CD4-positive, alpha-beta memory T cell (primary cell): ENCODE data around the gene PBLD. TPM values are rescaled to one million over a fixed set of nuclear protein-coding genes. Genes with fewer than 3 reads are reported as not detected.
"Not testable (repeated sequence)": the region's sequence is repeated elsewhere in the genome, so short reads cannot be mapped to it uniquely, and the experiment has no call there.

Source experiments
- CTCF ChIA-PET: fragments of 350-600 bp; sonication (Branson Sonifier 250); formaldehyde crosslinking; loops from one replicate; lab custom pipeline; 2021; ENCODE audit warnings: inconsistent platforms; ENCODE audit not compliant: partially characterized antibody; lab: Charles Lee
- POLR2A ChIA-PET: fragments of 350-600 bp; sonication (Branson Sonifier 250); formaldehyde crosslinking; loops from one replicate; lab custom pipeline; 2021; ENCODE audit not compliant: partially characterized antibody; lab: Charles Lee
- DNase-seq, 5 donors: peaks; one replicate each; pipeline versions ENCODE4 v3.0.0 to v3.0.0-alpha.2; 2020 to 2022; ENCODE audit warnings: mixed read lengths in 1 of 5
- H3K27ac ChIP-seq: one replicate; pipeline ENCODE4 v1.7.0; 2013; ENCODE audit warnings: low read depth, low read length
- H3K27me3 ChIP-seq: 2 replicates; pipeline ENCODE4 v1.7.0; 2013; ENCODE audit warnings: mild to moderate bottlenecking, low read length, moderate library complexity; ENCODE audit not compliant: insufficient read depth
- H3K36me3 ChIP-seq: 2 replicates; pipeline ENCODE4 v1.7.0; 2013; ENCODE audit warnings: mild to moderate bottlenecking, low read length, moderate library complexity; ENCODE audit not compliant: insufficient read depth
- H3K4me1 ChIP-seq: 2 replicates; pipeline ENCODE4 v1.7.0; 2013; ENCODE audit warnings: mild to moderate bottlenecking, low read length, moderate library complexity; ENCODE audit not compliant: insufficient read depth
- H3K4me3 ChIP-seq, 2 donors: one replicate each; pipeline ENCODE4 v1.7.0; 2013; ENCODE audit warnings: low read length in 2 of 2, mild to moderate bottlenecking in 1 of 2
- H3K9me3 ChIP-seq, 2 donors: one replicate each; pipeline ENCODE4 v1.7.0; 2013; ENCODE audit warnings: low read length in 2 of 2, control low read depth in 1 of 2; ENCODE audit not compliant: control insufficient read depth in 1 of 2
- H3K27ac Mint-ChIP-seq, 7 donors: one replicate each; pipeline ENCODE4 v1.8.0; 2020 to 2021; ENCODE audit warnings: mixed read lengths in 7 of 7, mild to moderate bottlenecking in 6 of 7, inconsistent platforms in 3 of 7, moderate library complexity in 3 of 7
- H3K27me3 Mint-ChIP-seq, 2 donors: one replicate each; pipeline ENCODE4 v1.8.0; 2020 to 2021; ENCODE audit warnings: mixed read lengths in 2 of 2
- H3K36me3 Mint-ChIP-seq, 2 donors: one replicate each; pipeline ENCODE4 v1.8.0; 2020 to 2021; ENCODE audit warnings: mixed read lengths in 2 of 2, inconsistent platforms in 1 of 2, mild to moderate bottlenecking in 1 of 2
- H3K4me1 Mint-ChIP-seq, 4 donors: one replicate each; pipeline ENCODE4 v1.8.0; 2020 to 2021; ENCODE audit warnings: mixed read lengths in 4 of 4, mild to moderate bottlenecking in 1 of 4
- H3K4me3 Mint-ChIP-seq, 8 donors: one replicate each; pipeline ENCODE4 v1.8.0; 2020 to 2021; ENCODE audit warnings: mixed read lengths in 8 of 8, mild to moderate bottlenecking in 7 of 8, moderate library complexity in 6 of 8, inconsistent platforms in 3 of 8
- H3K9me3 Mint-ChIP-seq, 8 donors: one replicate each; pipeline ENCODE4 v1.8.0; 2020 to 2021; ENCODE audit warnings: mixed read lengths in 8 of 8, mild to moderate bottlenecking in 5 of 8, inconsistent platforms in 3 of 8, moderate library complexity in 1 of 8
- intact Hi-C: fragments of 100-400 bp; cut with micrococcal nuclease; formaldehyde crosslinking; loops from one replicate; pipeline ENCODE4 v1.15.1; 2023
- polyA plus RNA-seq, 2 donors: library from polyadenylated mRNA; unstranded; fragments of 300-500 nt; fragmentation: Illumina TruSeq; gene quantifications; one replicate each; pipeline ENCODE4 v1.2.3, GENCODE V29; 2021
- total RNA-seq, 2 experiments: library from RNA; stranded (reverse); gene quantifications; one replicate each; pipeline ENCODE4 v1.2.3, GENCODE V29; 2021

The PBLD gene
- total and polyA plus RNA-seq, 4 experiments from 2014 or later = 1.0 to 3.0 (median 2.3) TPM

GRCh38 chr10:68246397-68246796 lies 86.3 kb downstream of the PBLD start:
- POLR2A ChIA-PET, H3K27me3 Mint-ChIP-seq, H3K27me3 ChIP-seq, H3K36me3 ChIP-seq, H3K4me3 ChIP-seq, H3K4me1 Mint-ChIP-seq, H3K27ac Mint-ChIP-seq, H3K4me1 ChIP-seq, H3K27ac ChIP-seq, intact Hi-C loops, DNase-seq, H3K9me3 Mint-ChIP-seq, H3K36me3 Mint-ChIP-seq, H3K9me3 ChIP-seq, H3K4me3 Mint-ChIP-seq: not testable (repeated sequence)
- CTCF ChIA-PET = interaction anchor here (1.5 kb wide), 1 partner anchor 34 kb away, joined by 4 read pairs; no protein-coding TSS in a partner anchor

DNA sequence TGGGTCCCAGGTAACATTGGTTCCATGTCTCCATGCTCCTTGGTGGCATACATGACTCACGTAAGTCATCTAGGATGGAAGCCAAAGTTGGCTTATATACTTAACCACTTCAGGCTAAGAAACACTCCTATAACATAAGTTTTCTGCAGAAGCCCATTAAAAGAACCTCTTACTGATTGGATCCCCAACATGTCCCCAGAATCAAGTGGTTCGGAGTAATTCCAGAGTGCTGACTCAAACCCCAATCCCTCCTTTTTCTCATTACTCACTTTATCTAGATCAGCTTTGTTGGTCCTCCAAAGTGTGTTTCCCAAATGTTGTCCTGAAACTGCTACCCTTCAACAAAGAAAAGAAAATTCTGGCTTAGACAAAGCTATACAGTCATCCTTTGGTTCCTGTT lies 90.7 kb downstream of the PBLD start:
- no peak overlapping the region for H3K4me3 Mint-ChIP-seq
- intact Hi-C loops = no loop called here
- H3K36me3 ChIP-seq = no peaks in the 10 kb centered on the region
- H3K36me3 Mint-ChIP-seq = no peaks in the 10 kb centered on the region
- POLR2A ChIA-PET = no interaction called here
- H3K9me3 ChIP-seq = no peaks in the 10 kb centered on the region
- H3K4me1 Mint-ChIP-seq = no peaks in the 10 kb centered on the region
- H3K4me1 ChIP-seq = no peaks in the 10 kb centered on the region
- no peak overlapping the region for H3K27ac Mint-ChIP-seq
- H3K9me3 Mint-ChIP-seq = peaks cover 0 to 1% (median 0%) of the 10 kb centered on the region in 8 donors
- no peak for DNase-seq
- H3K27ac ChIP-seq = no peak overlapping the region
- CTCF ChIA-PET = interaction anchor here (0.6 kb wide), 1 partner anchor 109 kb away, joined by 3 read pairs; no protein-coding TSS in a partner anchor
- no peak overlapping the region for H3K4me3 ChIP-seq
- H3K27me3 Mint-ChIP-seq = no peaks in the 10 kb centered on the region
- no peaks in the 10 kb centered on the region for H3K27me3 ChIP-seq

DNA sequence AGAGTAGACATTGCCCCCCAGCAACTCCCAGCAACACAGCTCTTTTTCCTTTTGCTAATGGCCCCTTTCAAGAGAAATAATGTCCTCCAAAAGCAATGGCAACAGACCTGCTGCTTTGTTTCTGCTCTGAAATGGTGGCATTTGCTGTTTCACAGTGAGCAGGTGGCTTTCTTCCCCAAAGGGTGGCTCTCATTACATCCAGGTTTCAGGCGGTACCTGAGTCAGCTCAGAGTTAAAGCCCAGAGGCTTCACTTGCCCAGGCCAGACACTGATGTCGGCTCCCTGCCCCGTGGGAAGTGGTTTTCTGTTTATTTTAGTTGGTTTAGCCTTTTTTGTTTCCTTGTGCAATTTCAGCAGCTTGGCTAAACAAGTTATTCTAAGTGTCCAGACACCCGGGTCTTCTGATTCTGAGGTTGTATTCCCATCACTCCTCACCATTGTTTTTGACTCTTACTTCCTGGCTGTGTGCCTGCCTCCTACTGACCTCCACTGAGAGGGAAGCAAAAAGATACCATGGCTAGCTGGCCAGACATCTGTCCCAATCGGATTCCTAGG lies 93.1 kb downstream of the PBLD start:
- Histone ChIP-seq H3K9me3 (no peaks in the 10 kb centered on the region), H3K4me3 (no peak overlapping the region), H3K27ac (no peak overlapping the region), H3K36me3 (no peaks in the 10 kb centered on the region), H3K27me3 (no peaks in the 10 kb centered on the region), H3K4me1 (no peaks in the 10 kb centered on the region)
- DNase-seq = no peak
- no peaks in the 10 kb centered on the region for H3K36me3 Mint-ChIP-seq
- CTCF ChIA-PET = no interaction called here
- intact Hi-C loops = no loop called here
- no peaks in the 10 kb centered on the region for H3K4me1 Mint-ChIP-seq
- no peaks in the 10 kb centered on the region for H3K27me3 Mint-ChIP-seq
- POLR2A ChIA-PET = no interaction called here
- H3K4me3 Mint-ChIP-seq = no peak overlapping the region
- peak overlapping the region in 1 of 7 donors; percentile 5 for H3K27ac Mint-ChIP-seq
- H3K9me3 Mint-ChIP-seq = peaks cover 0 to 1% (median 0%) of the 10 kb centered on the region in 8 donors

DNA sequence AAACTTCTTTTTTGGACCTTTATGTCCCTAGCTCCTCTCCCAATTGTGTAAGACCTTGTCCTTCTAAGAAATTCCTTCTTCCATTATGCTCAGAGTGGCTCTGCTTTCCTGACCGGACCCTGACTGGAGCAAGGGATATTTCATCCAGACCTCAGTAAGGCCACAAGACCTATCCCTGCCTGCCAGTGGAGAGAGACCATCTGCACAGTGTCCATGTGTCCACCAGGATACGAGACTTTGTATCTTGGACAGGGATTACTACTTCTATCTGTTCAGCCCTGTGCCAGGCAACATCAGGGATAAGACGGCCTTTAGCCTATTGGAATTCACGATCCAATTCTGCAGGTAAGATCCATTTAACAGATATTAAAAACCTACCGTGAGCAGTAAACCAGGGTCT lies 93.7 kb downstream of the PBLD start:
- no peak overlapping the region for H3K4me3 ChIP-seq
- intact Hi-C loops = no loop called here
- Mint-ChIP-seq H3K36me3 (no peaks in the 10 kb centered on the region), H3K27ac (no peak overlapping the region), H3K4me3 (no peak overlapping the region), H3K9me3 (peaks cover 0 to 1% (median 0%) of the 10 kb centered on the region in 8 donors), H3K4me1 (no peaks in the 10 kb centered on the region), H3K27me3 (peaks cover under 1% of the 10 kb centered on the region in 2 donors)
- no peaks in the 10 kb centered on the region for H3K36me3 ChIP-seq
- H3K27me3 ChIP-seq = no peaks in the 10 kb centered on the region
- H3K27ac ChIP-seq = no peak overlapping the region
- no peaks in the 10 kb centered on the region for H3K4me1 ChIP-seq
- H3K9me3 ChIP-seq = no peaks in the 10 kb centered on the region
- POLR2A ChIA-PET = no interaction called here
- CTCF ChIA-PET = interaction anchor here (1.1 kb wide), 1 partner anchor 26 kb away, joined by 4 read pairs; no protein-coding TSS in a partner anchor
- DNase-seq = no peak

- Mint-ChIP-seq H3K4me1 (no peaks in the 10 kb centered on the region), H3K9me3 (peaks cover 0 to 1% (median 0%) of the 10 kb centered on the region in 8 donors), H3K36me3 (no peaks in the 10 kb centered on the region), H3K4me3 (no peak overlapping the region), H3K27ac (peak overlapping the region in 1 of 7 donors; percentile 58), H3K27me3 (peaks cover 6 to 8% of the 10 kb centered on the region in 2 donors)
- ChIA-PET POLR2A (no interaction called here), CTCF (interaction anchor here (1.1 kb wide), 1 partner anchor 26 kb away, joined by 4 read pairs; no protein-coding TSS in a partner anchor)
- intact Hi-C loops = no loop called here
- Histone ChIP-seq H3K27ac (no peak overlapping the region), H3K4me3 (no peak overlapping the region), H3K27me3 (no peaks in the 10 kb centered on the region), H3K36me3 (no peaks in the 10 kb centered on the region), H3K9me3 (no peaks in the 10 kb centered on the region), H3K4me1 (no peaks in the 10 kb centered on the region)
- DNase-seq = no peak
Observed at GRCh38 chr10:68238371-68238770, 94.4 kb downstream of the PBLD start.

GRCh38 chr10:68237173-68237572 lies 95.6 kb downstream of the PBLD start:
- Mint-ChIP-seq H3K4me1 (no peaks in the 10 kb centered on the region), H3K27ac (no peak overlapping the region), H3K27me3 (peaks cover 8 to 15% of the 10 kb centered on the region in 2 donors), H3K9me3 (peaks cover 0 to 1% (median 0%) of the 10 kb centered on the region in 8 donors), H3K36me3 (no peaks in the 10 kb centered on the region), H3K4me3 (no peak overlapping the region)
- no peaks in the 10 kb centered on the region for H3K9me3 ChIP-seq
- ChIA-PET POLR2A (no interaction called here), CTCF (no interaction called here)
- no peaks in the 10 kb centered on the region for H3K4me1 ChIP-seq
- intact Hi-C loops = no loop called here
- no peak for DNase-seq
- no peak overlapping the region for H3K27ac ChIP-seq
- H3K27me3 ChIP-seq = peaks cover 3% of the 10 kb centered on the region
- H3K4me3 ChIP-seq = no peak overlapping the region
- H3K36me3 ChIP-seq = no peaks in the 10 kb centered on the region

GRCh38 chr10:68235581-68235980 lies 97.1 kb downstream of the PBLD start:
- no peak overlapping the region for H3K27ac ChIP-seq
- peaks cover 6% of the 10 kb centered on the region for H3K4me1 ChIP-seq
- H3K9me3 ChIP-seq = no peaks in the 10 kb centered on the region
- DNase-seq = no peak
- no peaks in the 10 kb centered on the region for H3K36me3 Mint-ChIP-seq
- intact Hi-C loops = no loop called here
- POLR2A ChIA-PET = no interaction called here
- H3K4me3 Mint-ChIP-seq = no peak overlapping the region
- peaks cover 6% of the 10 kb centered on the region for H3K27me3 ChIP-seq
- peaks cover 16 to 24% of the 10 kb centered on the region in 2 donors for H3K27me3 Mint-ChIP-seq
- H3K9me3 Mint-ChIP-seq = no peaks in the 10 kb centered on the region
- no peak overlapping the region for H3K27ac Mint-ChIP-seq
- no peak overlapping the region for H3K4me3 ChIP-seq
- peaks cover 0 to 7% (median 5%) of the 10 kb centered on the region in 4 donors for H3K4me1 Mint-ChIP-seq
- CTCF ChIA-PET = no interaction called here
- H3K36me3 ChIP-seq = no peaks in the 10 kb centered on the region
